ENCODE measurements around the gene SLC13A4.

- TF ChIP-seq, protein P1, sequence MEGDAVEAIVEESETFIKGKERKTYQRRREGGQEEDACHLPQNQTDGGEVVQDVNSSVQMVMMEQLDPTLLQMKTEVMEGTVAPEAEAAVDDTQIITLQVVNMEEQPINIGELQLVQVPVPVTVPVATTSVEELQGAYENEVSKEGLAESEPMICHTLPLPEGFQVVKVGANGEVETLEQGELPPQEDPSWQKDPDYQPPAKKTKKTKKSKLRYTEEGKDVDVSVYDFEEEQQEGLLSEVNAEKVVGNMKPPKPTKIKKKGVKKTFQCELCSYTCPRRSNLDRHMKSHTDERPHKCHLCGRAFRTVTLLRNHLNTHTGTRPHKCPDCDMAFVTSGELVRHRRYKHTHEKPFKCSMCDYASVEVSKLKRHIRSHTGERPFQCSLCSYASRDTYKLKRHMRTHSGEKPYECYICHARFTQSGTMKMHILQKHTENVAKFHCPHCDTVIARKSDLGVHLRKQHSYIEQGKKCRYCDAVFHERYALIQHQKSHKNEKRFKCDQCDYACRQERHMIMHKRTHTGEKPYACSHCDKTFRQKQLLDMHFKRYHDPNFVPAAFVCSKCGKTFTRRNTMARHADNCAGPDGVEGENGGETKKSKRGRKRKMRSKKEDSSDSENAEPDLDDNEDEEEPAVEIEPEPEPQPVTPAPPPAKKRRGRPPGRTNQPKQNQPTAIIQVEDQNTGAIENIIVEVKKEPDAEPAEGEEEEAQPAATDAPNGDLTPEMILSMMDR (IDR thresholded peaks at IDR 0.05): no peak
- TF ChIP-seq POLR2A (IDR thresholded peaks at IDR 0.05): no peak
Observed at GRCh38 chr7:135759532-135759931, 31.5 kb upstream of the SLC13A4 start.

Measured in lower leg skin (tissue), 3 donors.